GM23248 (cell line): ENCODE measurements around the gene AKR1C1. TPM values are rescaled to one million over a fixed set of nuclear protein-coding genes. Genes with fewer than 3 reads are reported as not detected.

Experiments used
- DNase-seq: peaks from one replicate; pipeline ENCODE4 v3.0.0-alpha.2; 2015
- H2AFZ ChIP-seq: fragments of 200-600 bp; sonication (generic); 2 replicates; pipeline ENCODE4 v1.6.1; 2016; ENCODE audit warnings: antibody characterized with exemption
- H3F3A ChIP-seq: fragments of 200-600 bp; sonication (generic); 2 replicates; pipeline ENCODE4 v1.6.1; 2016; ENCODE audit warnings: mild to moderate bottlenecking, antibody characterized with exemption, mixed run types; ENCODE audit not compliant: insufficient read depth
- H3K27ac ChIP-seq: fragments of 200-600 bp; sonication (generic); 2 replicates; pipeline ENCODE4 v1.5.1; 2016; ENCODE audit warnings: mild to moderate bottlenecking
- H3K27me3 ChIP-seq: fragments of 200-600 bp; sonication (generic); replicated peaks from 2 replicates; pipeline ENCODE4 v1.6.1; 2016; ENCODE audit warnings: mild to moderate bottlenecking; ENCODE audit not compliant: insufficient read depth
- H3K36me3 ChIP-seq: fragments of 200-600 bp; sonication (generic); 2 replicates; pipeline ENCODE4 v1.6.1; 2016; ENCODE audit warnings: low read depth, mild to moderate bottlenecking
- H3K4me1 ChIP-seq: fragments of 200-600 bp; sonication (generic); 2 replicates; pipeline ENCODE4 v1.6.1; 2016; ENCODE audit warnings: mild to moderate bottlenecking; ENCODE audit not compliant: insufficient read depth
- H3K4me2 ChIP-seq: fragments of 200-600 bp; sonication (generic); one replicate; pipeline ENCODE4 v1.6.1; 2016; ENCODE audit warnings: mild to moderate bottlenecking; ENCODE audit not compliant: unreplicated experiment
- H3K4me3 ChIP-seq: fragments of 200-600 bp; sonication (generic); 2 replicates; pipeline ENCODE4 v1.5.1; 2016; ENCODE audit warnings: mild to moderate bottlenecking
- H3K79me2 ChIP-seq: fragments of 200-600 bp; sonication (generic); 2 replicates; pipeline ENCODE4 v1.6.1; 2016; ENCODE audit warnings: mild to moderate bottlenecking; ENCODE audit not compliant: insufficient read depth
- H3K9ac ChIP-seq: fragments of 200-600 bp; sonication (generic); 2 replicates; pipeline ENCODE4 v1.6.1; 2016; ENCODE audit warnings: mild to moderate bottlenecking
- H3K9me2 ChIP-seq: fragments of 200-600 bp; sonication (generic); 2 replicates; pipeline ENCODE4 v1.6.1; 2016; ENCODE audit warnings: mixed run types, mild to moderate bottlenecking, moderate library complexity; ENCODE audit not compliant: insufficient read depth
- H3K9me3 ChIP-seq: fragments of 200-600 bp; sonication (generic); one replicate; pipeline ENCODE4 v1.6.1; 2017; ENCODE audit warnings: low read depth
- H4K20me1 ChIP-seq: fragments of 200-600 bp; sonication (generic); 2 replicates; pipeline ENCODE4 v1.6.0; 2016; ENCODE audit not compliant: insufficient read depth
- EZH2 ChIP-seq: fragments of 200-600 bp; sonication (generic); IDR thresholded peaks from 2 replicates; pipeline ENCODE4 v1.6.1; 2018; ENCODE audit warnings: antibody characterized with exemption, mild to moderate bottlenecking; ENCODE audit not compliant: insufficient read depth, poor library complexity, severe bottlenecking
- EZH2phosphoT487 ChIP-seq: fragments of 200-600 bp; sonication (generic); IDR thresholded peaks from 2 replicates; pipeline ENCODE4 v1.6.1; 2018; ENCODE audit warnings: antibody characterized with exemption, moderate library complexity, mild to moderate bottlenecking, low read depth; ENCODE audit not compliant: insufficient read depth
- WGBS, 2 experiments: methylation state at CpG; one replicate each; pipeline ENCODE4 v1.1.6; 2015 to 2017; ENCODE audit warnings: low lambda C conversion rate in 2 of 2, low coverage in 1 of 2; ENCODE audit errors: missing lambda C conversion rate in 2 of 2; 5-methylcytosine and 5-hydroxymethylcytosine counted together
- in situ Hi-C: fragments of 300-500 bp; cut with MboI; formaldehyde crosslinking; loops from 2 replicates; pipeline ENCODE4 v1.15.0; 2020
- polyA plus RNA-seq: library from polyadenylated mRNA; unstranded; fragments of >200 nt; fragmentation: Nextera tagmentation; extraction: Ambion mirVana; gene quantifications from 2 replicates; pipeline ENCODE4 v1.2.1, GENCODE V29; 2016
- total RNA-seq: library from RNA; depleted of rRNA; stranded (reverse); fragments of >200 nt; shearing (Covaris generic); gene quantifications from 2 replicates; pipeline ENCODE4 v1.2.3, GENCODE V29; 2014

The AKR1C1 gene
- total and polyA plus RNA-seq, 2 experiments from 2014 or later = 39.4 to 44.5 TPM

DNA sequence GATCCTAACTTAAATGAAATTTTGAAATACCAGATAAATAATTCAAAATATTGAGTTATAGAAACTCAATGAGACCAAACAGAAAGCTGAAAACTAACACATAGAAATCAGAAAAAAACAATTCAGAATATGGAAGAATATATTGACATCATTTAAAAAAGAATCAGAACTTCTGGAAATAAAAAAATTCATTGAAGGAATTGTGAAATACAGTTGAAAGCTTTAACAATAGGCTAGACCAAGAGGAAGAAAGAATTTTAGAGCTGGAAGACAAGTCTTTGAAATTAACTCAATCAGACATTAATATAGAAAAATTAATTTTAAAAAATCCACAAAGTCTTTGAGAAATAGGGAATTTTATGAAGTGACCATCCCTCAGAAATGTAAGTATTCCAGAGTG is 36.8 kb upstream of the AKR1C1 start:
- no peak overlapping the region for H2AFZ ChIP-seq
- no peak for TF ChIP-seq EZH2
- TF ChIP-seq EZH2phosphoT487 = no peak
- DNase-seq = no peak
- H3K9me2 ChIP-seq = no peaks in the 10 kb centered on the region
- no peaks in the 10 kb centered on the region for H3K4me1 ChIP-seq
- H3K36me3 ChIP-seq = no peaks in the 10 kb centered on the region
- no peak overlapping the region for H3K4me2 ChIP-seq
- no peak overlapping the region for H3K4me3 ChIP-seq
- no peaks in the 10 kb centered on the region for H3F3A ChIP-seq
- no peaks in the 10 kb centered on the region for H3K9me3 ChIP-seq
- no peak overlapping the region for H3K27ac ChIP-seq
- H3K9ac ChIP-seq = no peak overlapping the region
- H4K20me1 ChIP-seq = no peaks in the 10 kb centered on the region
- no peaks in the 10 kb centered on the region for H3K27me3 ChIP-seq
- no peaks in the 10 kb centered on the region for H3K79me2 ChIP-seq
- in situ Hi-C loops = no loop called here

DNA sequence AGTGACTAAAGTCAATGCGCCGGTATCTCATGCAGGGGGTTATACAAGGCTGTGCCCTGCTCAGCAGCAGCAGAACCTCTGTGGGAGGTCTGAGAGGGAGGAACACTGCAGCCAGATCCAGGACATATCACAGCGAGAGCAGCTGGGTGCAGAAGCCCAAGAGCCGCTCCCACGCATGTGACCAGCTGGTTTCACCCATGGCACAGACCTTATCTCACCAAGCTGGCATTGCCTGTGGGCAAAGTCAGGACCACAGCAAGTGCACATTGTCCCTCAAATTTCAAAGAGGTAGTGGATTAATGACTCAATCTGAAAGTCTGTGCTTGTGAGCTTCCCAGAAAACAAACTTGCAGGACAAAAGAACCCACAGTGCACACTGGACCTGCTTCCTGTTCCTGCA is 31.6 kb upstream of the AKR1C1 start:
- no peak overlapping the region for H3K27ac ChIP-seq
- no peaks in the 10 kb centered on the region for H3K79me2 ChIP-seq
- no peaks in the 10 kb centered on the region for H3F3A ChIP-seq
- no peak overlapping the region for H2AFZ ChIP-seq
- H3K27me3 ChIP-seq = no peaks in the 10 kb centered on the region
- no peaks in the 10 kb centered on the region for H4K20me1 ChIP-seq
- H3K9ac ChIP-seq = no peak overlapping the region
- no peaks in the 10 kb centered on the region for H3K9me2 ChIP-seq
- no peak for DNase-seq
- no peaks in the 10 kb centered on the region for H3K9me3 ChIP-seq
- no peaks in the 10 kb centered on the region for H3K4me1 ChIP-seq
- WGBS, 2 experiments = 87 to 89% methylated on average over 5 of the region's 5 CpGs
- H3K4me2 ChIP-seq = no peak overlapping the region
- H3K36me3 ChIP-seq = no peaks in the 10 kb centered on the region
- TF ChIP-seq EZH2phosphoT487 (no peak), EZH2 (no peak)
- in situ Hi-C loops = no loop called here
- H3K4me3 ChIP-seq = no peak overlapping the region

DNA sequence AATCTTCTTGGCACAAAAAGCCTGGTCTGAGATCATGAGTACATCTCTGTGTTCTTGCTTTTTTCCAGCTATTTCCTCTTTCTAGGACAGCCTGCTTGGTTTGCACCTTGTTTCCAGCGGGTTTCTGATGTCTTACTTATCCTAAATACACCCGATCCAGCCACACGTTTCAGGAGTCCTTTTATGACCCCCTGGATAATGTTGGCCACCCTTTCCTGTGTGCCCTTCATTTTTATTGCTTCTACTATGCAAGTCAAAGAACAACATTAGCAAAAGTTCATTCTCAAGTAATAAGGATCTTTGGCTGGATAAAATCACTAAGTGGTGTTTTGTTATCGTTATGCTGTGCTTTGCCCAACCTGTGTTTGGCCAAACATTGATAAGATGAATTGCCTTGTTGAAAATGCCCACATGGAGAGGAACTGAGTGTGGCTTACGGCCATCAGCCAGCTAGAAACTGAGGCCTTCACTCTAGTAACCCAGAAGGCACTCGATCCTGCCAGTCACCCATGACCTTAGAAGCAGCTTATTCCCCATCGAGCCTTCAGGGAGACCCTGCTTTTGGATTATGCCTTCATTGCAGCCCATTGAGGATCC is 28.7 kb upstream of the AKR1C1 start:
- no peaks in the 10 kb centered on the region for H3K9me2 ChIP-seq
- peaks cover 6% of the 10 kb centered on the region for H3K4me1 ChIP-seq
- no peaks in the 10 kb centered on the region for H3K9me3 ChIP-seq
- no peaks in the 10 kb centered on the region for H3K79me2 ChIP-seq
- peaks cover 2% of the 10 kb centered on the region for H3F3A ChIP-seq
- DNase-seq = no peak
- no peaks in the 10 kb centered on the region for H4K20me1 ChIP-seq
- H3K27me3 ChIP-seq = no peaks in the 10 kb centered on the region
- WGBS, 2 experiments = 77 to 80% methylated on average over 7 of the region's 7 CpGs
- no peak overlapping the region for H2AFZ ChIP-seq
- H3K9ac ChIP-seq = no peak overlapping the region
- H3K4me3 ChIP-seq = no peak overlapping the region
- in situ Hi-C loops = no loop called here
- H3K36me3 ChIP-seq = no peaks in the 10 kb centered on the region
- no peak overlapping the region for H3K4me2 ChIP-seq
- TF ChIP-seq EZH2phosphoT487 = no peak
- TF ChIP-seq EZH2 = no peak
- no peak overlapping the region for H3K27ac ChIP-seq

DNA sequence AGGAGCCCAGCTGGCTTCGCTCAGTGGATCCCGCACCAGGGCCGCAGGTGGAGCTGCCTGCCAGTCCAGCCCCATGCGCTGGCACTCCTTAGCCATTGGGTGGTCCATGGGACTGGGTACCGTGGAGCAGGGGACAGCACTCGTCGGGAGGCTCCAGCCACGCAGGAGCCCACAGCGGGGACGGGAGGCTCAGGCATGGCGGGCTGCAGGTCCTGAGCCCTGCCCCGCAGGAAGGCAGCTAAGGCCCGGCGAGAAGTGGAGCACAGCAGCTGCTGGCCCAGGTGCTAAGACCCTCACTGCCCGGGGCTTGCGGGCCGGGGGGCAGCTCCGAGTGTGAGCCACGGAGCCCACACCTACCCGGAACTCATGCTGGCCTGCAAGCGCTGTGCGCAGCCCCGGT is 25.9 kb upstream of the AKR1C1 start:
- Histone ChIP-seq H3K4me3 (no peak overlapping the region), H3K36me3 (no peaks in the 10 kb centered on the region), H3K4me1 (peaks cover 31% of the 10 kb centered on the region), H3K4me2 (no peak overlapping the region), H3K9me3 (no peaks in the 10 kb centered on the region), H3K27me3 (no peaks in the 10 kb centered on the region), H3K79me2 (no peaks in the 10 kb centered on the region), H2AFZ (no peak overlapping the region), H3K9me2 (no peaks in the 10 kb centered on the region), H3K9ac (no peak overlapping the region), H3F3A (peaks cover 16% of the 10 kb centered on the region), H3K27ac (no peak overlapping the region), H4K20me1 (no peaks in the 10 kb centered on the region)
- WGBS, 2 experiments = 95 to 96% methylated on average over 19 to 23 of the region's 23 CpGs
- in situ Hi-C loops = no loop called here
- no peak for DNase-seq
- TF ChIP-seq EZH2 (no peak), EZH2phosphoT487 (no peak)
